HG02798 (cell line): ENCODE results near the gene NXT1.

ENCODE experiments used
- ATAC-seq: cut with Tn5 transposase; IDR thresholded peaks from one replicate; pipeline ENCODE4 v1.9.1; 2021; ENCODE audit warnings: mild to moderate bottlenecking; ENCODE audit not compliant: unreplicated experiment, poor library complexity

The NXT1 gene

GRCh38 chr20:23386304-23387117 is 35.9 kb downstream of the NXT1 start:
- no peak for ATAC-seq

GRCh38 chr20:23387118-23387443 is 36.5 kb downstream of the NXT1 start:
- no peak for ATAC-seq

DNA sequence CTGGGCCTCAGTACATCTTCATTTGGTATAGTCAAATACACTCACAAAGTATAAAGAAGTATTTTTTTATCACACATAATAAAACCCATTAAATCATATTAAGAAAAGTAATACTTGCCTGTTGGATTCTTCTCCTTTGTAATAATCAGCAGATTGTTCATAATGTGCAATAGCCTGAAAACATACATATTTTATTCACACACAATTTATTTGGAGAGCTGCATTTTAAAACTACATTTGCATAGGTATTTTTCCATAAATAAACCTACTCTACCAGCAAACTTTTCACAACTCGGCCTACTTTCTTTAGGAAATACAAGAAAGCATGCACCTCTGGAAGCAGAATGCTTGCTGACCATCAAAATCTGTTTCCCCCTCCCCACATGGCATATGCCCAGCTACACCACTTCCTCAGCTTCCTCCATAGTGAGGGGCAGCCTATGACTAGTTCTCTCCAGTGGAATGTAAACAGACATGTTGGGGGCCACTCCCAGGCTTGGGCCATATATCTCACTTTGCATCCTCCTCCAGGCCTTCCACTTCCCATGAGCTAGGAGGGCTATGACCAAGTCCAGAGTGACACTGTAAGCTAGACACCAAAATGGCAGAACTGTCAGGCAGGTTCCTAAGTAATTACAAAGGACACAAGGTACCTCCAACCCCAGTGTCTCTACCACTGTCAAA is 39.6 kb downstream of the NXT1 start:
- ATAC-seq: no peak

DNA sequence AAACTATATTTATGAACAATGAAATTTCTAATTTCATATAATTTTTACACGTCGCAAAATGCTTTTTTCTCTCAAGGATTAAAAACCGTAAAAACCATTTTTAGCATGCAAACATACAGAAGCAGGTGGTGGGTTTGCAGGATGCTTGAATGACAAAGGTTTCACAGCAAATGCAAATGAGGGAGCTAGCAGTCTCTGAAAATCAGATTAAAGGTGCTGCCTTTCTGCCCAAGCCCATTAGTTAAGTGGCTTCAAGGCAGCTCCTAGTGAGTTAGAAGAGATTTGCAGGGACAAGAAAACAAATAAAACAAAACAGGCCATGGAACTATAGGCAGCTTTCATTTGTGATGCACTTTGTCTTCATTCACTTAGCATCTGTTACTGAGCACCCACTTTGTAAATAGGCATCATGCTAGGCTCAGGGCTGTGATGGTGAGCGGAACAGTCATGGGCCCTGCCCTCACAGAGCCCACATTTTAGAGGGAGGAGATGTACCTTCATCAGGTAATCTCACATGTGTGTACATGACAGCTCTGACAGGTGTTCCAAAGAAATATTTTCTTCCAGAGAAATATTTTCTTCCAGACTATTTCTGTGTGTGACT is 41.2 kb downstream of the NXT1 start:
- no peak for ATAC-seq

DNA sequence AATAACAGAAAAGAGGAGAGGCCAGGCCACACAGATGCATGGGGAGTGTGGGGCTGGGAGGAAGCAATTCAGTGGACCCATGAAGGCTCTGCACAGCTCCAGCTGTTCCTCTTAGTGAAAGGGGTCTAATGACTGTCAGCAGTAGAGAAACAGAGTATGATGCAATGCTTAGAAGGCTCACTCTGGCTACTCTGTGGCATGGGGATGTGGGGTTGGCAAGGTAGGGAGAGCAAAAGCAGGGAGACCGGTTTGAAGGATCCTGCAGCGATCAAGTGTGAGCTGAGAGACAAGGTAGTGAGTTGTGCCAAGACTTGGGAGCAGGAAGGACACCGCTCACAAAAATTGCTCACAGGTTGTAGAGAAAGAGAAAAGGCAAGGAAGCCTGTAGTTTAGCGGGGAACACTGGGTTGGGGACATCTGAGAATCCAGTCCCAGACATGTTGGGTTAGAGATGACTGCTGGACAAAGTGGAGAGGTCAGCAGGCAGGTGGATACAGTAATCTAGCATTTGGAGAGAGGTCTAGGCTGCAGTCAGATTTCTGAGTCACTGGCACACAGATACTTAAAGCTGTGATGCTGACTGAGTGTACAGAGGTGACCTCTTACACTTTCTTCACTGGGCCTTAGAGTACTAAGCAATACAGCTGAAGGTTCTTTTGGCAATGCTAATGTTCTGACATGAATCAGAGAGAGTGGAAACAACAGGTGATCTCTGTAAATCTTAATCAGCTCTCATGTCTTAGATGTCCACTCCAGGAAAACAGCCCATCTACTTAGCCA is 43.6 kb downstream of the NXT1 start:
- no peak for ATAC-seq

DNA sequence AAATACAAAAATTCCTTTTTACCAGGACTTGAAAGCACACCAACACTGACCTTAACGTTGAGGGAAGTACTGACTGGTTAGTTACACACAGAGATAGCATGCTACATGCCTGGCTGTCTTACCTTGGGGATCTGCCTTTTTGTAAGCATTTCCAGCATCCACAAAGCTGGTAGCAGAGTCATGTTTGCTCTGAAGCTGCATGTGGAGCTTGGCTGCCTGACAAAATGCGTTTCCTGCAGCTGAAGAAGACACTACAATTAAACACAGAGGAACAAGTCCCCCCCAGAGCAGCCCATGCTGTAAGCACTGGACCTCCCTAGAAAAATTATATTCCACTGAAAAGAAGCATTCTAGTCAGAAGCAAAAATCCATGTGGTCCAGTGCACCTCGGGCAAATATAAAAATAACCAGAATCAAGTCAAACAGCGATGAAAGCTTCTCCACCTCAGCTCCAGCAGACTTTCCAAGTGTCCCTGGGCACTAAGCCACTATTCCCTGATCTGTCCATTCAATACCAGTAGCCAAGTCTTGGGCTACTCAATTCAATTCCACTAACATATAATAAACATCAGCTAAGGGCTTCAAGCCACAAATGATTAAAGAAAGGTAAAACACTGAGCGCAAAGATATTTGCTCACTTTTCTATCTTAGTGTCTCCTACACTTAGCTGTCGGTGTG is 46.5 kb downstream of the NXT1 start:
- no peak for ATAC-seq

GRCh38 chr20:23397961-23398360 is 47.4 kb downstream of the NXT1 start:
- ATAC-seq: no peak

DNA sequence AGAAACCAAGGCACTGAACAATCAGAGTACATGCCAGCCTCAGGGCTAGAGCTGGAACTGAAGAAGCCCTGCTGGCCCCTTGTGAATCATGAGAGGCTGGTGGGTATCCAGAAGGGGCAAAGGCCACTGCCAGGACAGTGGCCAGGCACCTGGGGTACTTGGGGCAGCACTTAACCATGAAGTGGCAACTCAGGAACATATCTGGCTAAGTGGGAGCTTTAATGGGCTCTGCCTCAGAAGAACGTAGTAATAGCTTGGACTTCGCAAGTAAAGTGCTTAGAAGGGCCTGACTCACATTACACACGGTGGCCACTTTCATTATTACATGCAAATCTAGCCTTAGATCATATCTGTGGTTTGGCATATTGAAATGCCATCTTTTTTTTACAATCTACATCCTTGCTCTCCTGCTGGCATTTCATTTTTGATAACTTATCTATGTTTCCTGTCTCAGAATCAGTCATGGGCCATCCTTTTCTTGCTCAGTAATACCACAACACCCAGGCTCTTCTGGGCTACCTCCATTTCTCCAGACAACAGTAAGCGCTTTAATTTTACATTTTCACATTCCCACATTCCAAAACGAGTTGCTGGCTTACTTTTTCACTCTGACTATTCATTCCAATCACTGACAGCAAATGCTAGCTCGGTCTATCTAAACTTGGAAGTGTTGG is 49.1 kb downstream of the NXT1 start:
- no peak for ATAC-seq

GRCh38 chr20:23401051-23401450 is 50.5 kb downstream of the NXT1 start:
- ATAC-seq: no peak

GRCh38 chr20:23403751-23404150 is 53.2 kb downstream of the NXT1 start:
- no peak for ATAC-seq

- ATAC-seq: no peak
Measured at GRCh38 chr20:23404196-23404595, 53.6 kb downstream of the NXT1 start.
